Endothelial cell of umbilical vein (primary cell): ENCODE measurements around the gene UBN2.

Experiments used
- GATA2 ChIP-seq: IDR thresholded peaks from 2 replicates; pipeline ENCODE4 v1.7.0; 2011; ENCODE audit warnings: low read depth, mild to moderate bottlenecking, moderate library complexity, mixed read lengths, low read length; ENCODE audit not compliant: insufficient read length, insufficient read depth
- JUN ChIP-seq: IDR thresholded peaks from 2 replicates; pipeline ENCODE4 v1.6.1; 2011; ENCODE audit warnings: borderline replicate concordance, low read depth; ENCODE audit not compliant: insufficient read length, insufficient read depth
- TF ChIP-seq, protein P1 (sequence below), 2 donors: IDR thresholded peaks; 1 replicate in 1 of 2; 2 replicates in 1 of 2; pipeline ENCODE4 v1.5.1; 2011; ENCODE audit warnings: low read length in 2 of 2, mild to moderate bottlenecking in 2 of 2, moderate library complexity in 2 of 2, control low read depth in 1 of 2, inconsistent platforms in 1 of 2, low read depth in 1 of 2; ENCODE audit not compliant: insufficient read depth in 1 of 2; ENCODE audit errors: extremely low read depth in 1 of 2

DNA sequence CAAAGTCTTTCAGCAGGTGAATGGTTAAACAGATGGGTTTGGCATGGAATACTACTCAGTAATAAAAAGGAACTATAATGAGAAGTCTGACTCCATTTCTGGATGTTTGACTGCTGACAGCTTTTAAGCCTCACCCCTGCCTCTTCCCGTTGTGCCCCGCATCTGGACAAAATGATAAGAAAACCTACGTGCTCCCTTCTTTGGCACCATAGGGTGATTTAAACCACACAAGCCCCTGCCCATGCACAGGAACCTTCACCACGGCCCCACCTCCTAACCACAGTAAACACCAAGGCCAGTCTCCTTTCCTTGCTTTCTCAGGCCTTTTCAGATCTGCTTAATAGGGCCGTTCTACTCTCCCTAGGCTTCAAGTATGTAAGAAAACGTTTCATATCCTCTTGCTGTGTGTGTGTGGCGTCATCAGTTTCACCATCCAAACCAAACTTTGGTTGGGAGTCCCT lies 47.1 kb upstream of the UBN2 start:
- TF ChIP-seq GATA2 = no peak
- TF ChIP-seq, protein P1, sequence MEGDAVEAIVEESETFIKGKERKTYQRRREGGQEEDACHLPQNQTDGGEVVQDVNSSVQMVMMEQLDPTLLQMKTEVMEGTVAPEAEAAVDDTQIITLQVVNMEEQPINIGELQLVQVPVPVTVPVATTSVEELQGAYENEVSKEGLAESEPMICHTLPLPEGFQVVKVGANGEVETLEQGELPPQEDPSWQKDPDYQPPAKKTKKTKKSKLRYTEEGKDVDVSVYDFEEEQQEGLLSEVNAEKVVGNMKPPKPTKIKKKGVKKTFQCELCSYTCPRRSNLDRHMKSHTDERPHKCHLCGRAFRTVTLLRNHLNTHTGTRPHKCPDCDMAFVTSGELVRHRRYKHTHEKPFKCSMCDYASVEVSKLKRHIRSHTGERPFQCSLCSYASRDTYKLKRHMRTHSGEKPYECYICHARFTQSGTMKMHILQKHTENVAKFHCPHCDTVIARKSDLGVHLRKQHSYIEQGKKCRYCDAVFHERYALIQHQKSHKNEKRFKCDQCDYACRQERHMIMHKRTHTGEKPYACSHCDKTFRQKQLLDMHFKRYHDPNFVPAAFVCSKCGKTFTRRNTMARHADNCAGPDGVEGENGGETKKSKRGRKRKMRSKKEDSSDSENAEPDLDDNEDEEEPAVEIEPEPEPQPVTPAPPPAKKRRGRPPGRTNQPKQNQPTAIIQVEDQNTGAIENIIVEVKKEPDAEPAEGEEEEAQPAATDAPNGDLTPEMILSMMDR (IDR thresholded peaks at IDR 0.05; ENCODE audit: extremely low read depth in 1 of 2, insufficient read depth in 1 of 2, low read depth in 1 of 2, low read length in 2 of 2) = no peak
- TF ChIP-seq JUN = no peak
